Endothelial cell of umbilical vein (primary cell): ENCODE measurements around the gene DGAT2. TPM values are rescaled to one million over a fixed set of nuclear protein-coding genes. Genes with fewer than 3 reads are reported as not detected.

Source experiments
- BruUV-seq: library from RNA; stranded (reverse); fragments of 400-500 nt; replicated peaks from 2 replicates; lab custom pipeline; 2021; lab: Mats Ljungman, UMichigan
- CTCF ChIA-PET: fragments of 300-600, 350-600 bp; sonication (Branson Sonifier 250); formaldehyde crosslinking; loops from one replicate; lab custom pipeline; 2021; ENCODE audit warnings: antibody characterized with exemption, inconsistent platforms; lab: Charles Lee
- POLR2A ChIA-PET: fragments of 300-600, 350-600 bp; sonication (Branson Sonifier 250); formaldehyde crosslinking; loops from one replicate; lab custom pipeline; 2021; ENCODE audit warnings: antibody characterized with exemption, inconsistent platforms; lab: Charles Lee
- DNase-seq: peaks from one replicate; pipeline ENCODE4 v3.0.0-alpha.2; 2011; ENCODE audit warnings: low read depth, low spot score
- FAIRE-seq: peaks from 2 replicates; lab custom pipeline; 2011; peaks lifted over from hg19 to GRCh38; lab: Jason Lieb, UNC
- H2AFZ ChIP-seq: 2 replicates; pipeline ENCODE4 v1.6.0; 2012; ENCODE audit warnings: low read depth, low read length, control low read depth, inconsistent platforms
- H3K27ac ChIP-seq: 2 replicates; pipeline ENCODE4 v1.5.1; 2011; ENCODE audit warnings: low read depth, mild to moderate bottlenecking, control low read depth, low read length, moderate library complexity; ENCODE audit not compliant: insufficient read depth
- H3K27me3 ChIP-seq, 2 experiments: 2 replicates each; pipeline versions ENCODE4 v1.6.0 to v1.6.1; 2011; ENCODE audit warnings: low read length in 2 of 2, mixed read lengths in 1 of 2; ENCODE audit not compliant: control insufficient read depth in 2 of 2, insufficient read depth in 2 of 2
- H3K36me3 ChIP-seq, 2 experiments: 2 replicates in 1 of 2; 3 replicates in 1 of 2; pipeline ENCODE4 v1.5.1; 2011; ENCODE audit warnings: low read length in 2 of 2, mild to moderate bottlenecking in 1 of 2, moderate library complexity in 1 of 2; ENCODE audit not compliant: control insufficient read depth in 2 of 2, insufficient read depth in 2 of 2; ENCODE audit errors: extremely low read depth in 1 of 2
- H3K4me1 ChIP-seq: 3 replicates; pipeline ENCODE4 v1.5.1; 2011; ENCODE audit warnings: mild to moderate bottlenecking, low read length; ENCODE audit not compliant: control insufficient read depth, insufficient read depth; ENCODE audit errors: extremely low read depth
- H3K4me2 ChIP-seq: 2 replicates; pipeline ENCODE4 v1.6.1; 2011; ENCODE audit warnings: low read length, control low read depth, mixed read lengths; ENCODE audit not compliant: insufficient read depth
- H3K4me3 ChIP-seq, 3 experiments: fragments of 200-600 bp in 1 of 3; sonication (generic), shearing (Covaris generic) in 1 of 3; replicated peaks in 1 of 3; 2 replicates each; pipeline ENCODE4 v1.5.1; 2011 to 2016; ENCODE audit warnings: control low read depth in 3 of 3, low read length in 3 of 3, mild to moderate bottlenecking in 2 of 3, inconsistent platforms in 1 of 3, low read depth in 1 of 3, moderate library complexity in 1 of 3; ENCODE audit not compliant: insufficient read depth in 1 of 3
- H3K79me2 ChIP-seq: 2 replicates; pipeline ENCODE4 v1.6.0; 2012; ENCODE audit warnings: low read length, inconsistent platforms; ENCODE audit not compliant: control insufficient read depth, insufficient read depth
- H3K9ac ChIP-seq: replicated peaks from 2 replicates; pipeline ENCODE3; 2011; ENCODE audit warnings: low read length, control low read depth; ENCODE audit not compliant: insufficient read depth; ENCODE audit errors: extremely low read depth
- H3K9me1 ChIP-seq: replicated peaks from 3 replicates; pipeline ENCODE4 v1.6.0; 2011; ENCODE audit warnings: mild to moderate bottlenecking, low read length; ENCODE audit not compliant: control insufficient read depth, insufficient read depth; ENCODE audit errors: extremely low read depth
- H3K9me3 ChIP-seq: replicated peaks from 2 replicates; pipeline ENCODE4 v1.5.1; 2012; ENCODE audit warnings: low read length, inconsistent platforms; ENCODE audit not compliant: control insufficient read depth, insufficient read depth
- H4K20me1 ChIP-seq: replicated peaks from 2 replicates; pipeline ENCODE3; 2011; ENCODE audit warnings: mild to moderate bottlenecking, low read length; ENCODE audit not compliant: control insufficient read depth, insufficient read depth; ENCODE audit errors: extremely low read depth
- EZH2 ChIP-seq: IDR thresholded peaks from 2 replicates; pipeline ENCODE4 v1.6.1; 2012; ENCODE audit warnings: borderline replicate concordance, low read depth, mild to moderate bottlenecking, moderate library complexity, low read length, inconsistent platforms; ENCODE audit not compliant: severe bottlenecking
- FOS ChIP-seq: IDR thresholded peaks from 2 replicates; pipeline ENCODE4 v1.6.1; 2011; ENCODE audit warnings: mild to moderate bottlenecking, low read length, moderate library complexity, borderline replicate concordance; ENCODE audit not compliant: insufficient read depth
- GATA2 ChIP-seq: IDR thresholded peaks from 2 replicates; pipeline ENCODE4 v1.7.0; 2011; ENCODE audit warnings: low read depth, mild to moderate bottlenecking, moderate library complexity, mixed read lengths, low read length; ENCODE audit not compliant: insufficient read length, insufficient read depth
- JUN ChIP-seq: IDR thresholded peaks from 2 replicates; pipeline ENCODE4 v1.6.1; 2011; ENCODE audit warnings: borderline replicate concordance, low read depth; ENCODE audit not compliant: insufficient read length, insufficient read depth
- MYC ChIP-seq: IDR thresholded peaks from one replicate; pipeline ENCODE4 v1.6.1; 2011; ENCODE audit warnings: mild to moderate bottlenecking, low read depth, low read length
- POLR2A ChIP-seq: IDR thresholded peaks from 2 replicates; pipeline ENCODE4 v1.6.1; 2012; ENCODE audit warnings: low read depth, mild to moderate bottlenecking, control low read depth, low read length
- POLR2AphosphoS5 ChIP-seq: IDR thresholded peaks from 2 replicates; pipeline ENCODE4 v1.6.1; 2012; ENCODE audit warnings: low read depth, mild to moderate bottlenecking, control low read depth, low read length, moderate library complexity; ENCODE audit not compliant: insufficient read depth
- dilution Hi-C: fragments of 300-500 bp; cut with MboI; formaldehyde crosslinking; loops from one replicate; pipeline ENCODE4 v1.15.0; 2019; ENCODE audit warnings: low sequenced_read_pairs; ENCODE audit not compliant: extremely low pct_ligation_motif_present
- intact Hi-C: fragments of 100-400 bp; cut with micrococcal nuclease; formaldehyde crosslinking; loops from one replicate; pipeline ENCODE4 v1.10.0; 2022
- polyA plus RNA-seq, 4 experiments: library from polyadenylated mRNA; depleted of rRNA in 3 of 4; stranded (reverse) in 3 of 4; unstranded in 1 of 4; fragments of >200 nt; gene quantifications; 2 replicates each; pipeline versions ENCODE4 v1.2.1 to v1.2.3, GENCODE V29; 2011 to 2012; ENCODE audit warnings: missing spikeins in 1 of 4
- total RNA-seq: library from RNA; stranded (reverse); gene quantifications from 2 replicates; pipeline ENCODE4 v1.2.3, GENCODE V29; 2021
- TF ChIP-seq, protein P1 (sequence below), 2 donors: IDR thresholded peaks; 1 replicate in 1 of 2; 2 replicates in 1 of 2; pipeline ENCODE4 v1.5.1; 2011; ENCODE audit warnings: low read length in 2 of 2, mild to moderate bottlenecking in 2 of 2, moderate library complexity in 2 of 2, control low read depth in 1 of 2, inconsistent platforms in 1 of 2, low read depth in 1 of 2; ENCODE audit not compliant: insufficient read depth in 1 of 2; ENCODE audit errors: extremely low read depth in 1 of 2
- TF ChIP-seq, protein P2 (sequence below): IDR thresholded peaks from 2 replicates; pipeline ENCODE4 v1.6.1; 2011; ENCODE audit not compliant: insufficient read depth, insufficient read length

Gene DGAT2
- total and polyA plus RNA-seq, 2 donors (not counting 3 experiments of a cell fraction or from before 2014, with no cell fraction given) = 0.55 to 0.79 TPM

DNA sequence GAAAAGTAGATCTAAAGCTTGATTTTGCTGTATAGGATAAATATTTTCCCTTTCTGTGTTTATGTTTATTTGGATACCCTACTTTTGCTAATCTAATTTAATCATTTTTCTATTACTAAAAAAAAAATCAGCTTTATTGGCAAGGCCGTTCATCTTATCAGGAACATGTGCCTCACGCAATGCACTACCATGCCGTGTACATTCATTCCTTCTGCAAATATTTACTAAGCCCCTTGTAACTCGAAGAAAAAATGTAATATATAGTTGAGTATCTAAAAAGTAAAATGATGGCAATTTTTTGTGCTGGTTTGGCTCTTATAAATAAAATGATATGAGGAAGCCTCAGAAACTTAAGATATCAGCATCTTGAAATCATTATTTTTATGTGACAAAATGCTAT, 55.4 kb downstream of the DGAT2 start:
- no peaks in the 10 kb centered on the region for H3K27me3 ChIP-seq
- no peaks in the 10 kb centered on the region for H4K20me1 ChIP-seq
- H3K9me3 ChIP-seq = no peaks in the 10 kb centered on the region
- H3K27ac ChIP-seq = peak overlapping the region; percentile 31
- CTCF ChIA-PET = interaction anchor here (1.0 to 5.3 kb wide), 5 partner anchors 8 to 44 kb away, joined by 3 to 28 read pairs (median 13); partner anchors contain the start of gene UVRAG
- POLR2A ChIA-PET = interaction anchor here (0.6 to 1.1 kb wide), 2 partner anchors 10 to 549 kb away, joined by 3 read pairs; no protein-coding TSS in a partner anchor
- FAIRE-seq (no peak), DNase-seq (peak; percentile 50)
- H3K79me2 ChIP-seq = peaks cover 81% of the 10 kb centered on the region
- dilution Hi-C loops = no loop called here
- H3K36me3 ChIP-seq = peaks cover 0 to 2% of the 10 kb centered on the region in 2 experiments
- intact Hi-C loops = no loop called here
- H3K9me1 ChIP-seq = no peaks in the 10 kb centered on the region
- no peak overlapping the region for H2AFZ ChIP-seq
- peak overlapping the region in 1 of 3 experiments; percentile 32 for H3K4me3 ChIP-seq
- TF ChIP-seq MYC = no peak
- no peak for TF ChIP-seq FOS
- TF ChIP-seq, protein P1, sequence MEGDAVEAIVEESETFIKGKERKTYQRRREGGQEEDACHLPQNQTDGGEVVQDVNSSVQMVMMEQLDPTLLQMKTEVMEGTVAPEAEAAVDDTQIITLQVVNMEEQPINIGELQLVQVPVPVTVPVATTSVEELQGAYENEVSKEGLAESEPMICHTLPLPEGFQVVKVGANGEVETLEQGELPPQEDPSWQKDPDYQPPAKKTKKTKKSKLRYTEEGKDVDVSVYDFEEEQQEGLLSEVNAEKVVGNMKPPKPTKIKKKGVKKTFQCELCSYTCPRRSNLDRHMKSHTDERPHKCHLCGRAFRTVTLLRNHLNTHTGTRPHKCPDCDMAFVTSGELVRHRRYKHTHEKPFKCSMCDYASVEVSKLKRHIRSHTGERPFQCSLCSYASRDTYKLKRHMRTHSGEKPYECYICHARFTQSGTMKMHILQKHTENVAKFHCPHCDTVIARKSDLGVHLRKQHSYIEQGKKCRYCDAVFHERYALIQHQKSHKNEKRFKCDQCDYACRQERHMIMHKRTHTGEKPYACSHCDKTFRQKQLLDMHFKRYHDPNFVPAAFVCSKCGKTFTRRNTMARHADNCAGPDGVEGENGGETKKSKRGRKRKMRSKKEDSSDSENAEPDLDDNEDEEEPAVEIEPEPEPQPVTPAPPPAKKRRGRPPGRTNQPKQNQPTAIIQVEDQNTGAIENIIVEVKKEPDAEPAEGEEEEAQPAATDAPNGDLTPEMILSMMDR (IDR thresholded peaks at IDR 0.05; ENCODE audit: extremely low read depth in 1 of 2, insufficient read depth in 1 of 2, low read depth in 1 of 2, low read length in 2 of 2) = no peak
- TF ChIP-seq POLR2A = no peak
- TF ChIP-seq EZH2 = no peak
- no peak for TF ChIP-seq GATA2
- TF ChIP-seq, protein P2, sequence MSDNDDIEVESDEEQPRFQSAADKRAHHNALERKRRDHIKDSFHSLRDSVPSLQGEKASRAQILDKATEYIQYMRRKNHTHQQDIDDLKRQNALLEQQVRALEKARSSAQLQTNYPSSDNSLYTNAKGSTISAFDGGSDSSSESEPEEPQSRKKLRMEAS = no peak
- TF ChIP-seq JUN = no peak
- no peak for TF ChIP-seq POLR2AphosphoS5
- H3K9ac ChIP-seq = peak overlapping the region; percentile 39
- H3K4me1 ChIP-seq = peaks cover 48% of the 10 kb centered on the region
- no TSS peak for BruUV-seq
- H3K4me2 ChIP-seq = peak overlapping the region; percentile 79
